ENCODE measurements around the gene CRISPLD2.
"Not testable (repeated sequence)": the region's sequence is repeated elsewhere in the genome, so short reads cannot be mapped to it uniquely, and the experiment has no call there.

CRISPLD2 gene

GRCh38 chr16:84868829-84869472 is 49.2 kb downstream of the CRISPLD2 start:
- WGBS, 2 experiments: 95 to 96% methylated on average over 17 of the region's 17 CpGs
- no peak overlapping the region for H3K4me3 ChIP-seq (ENCODE audit: insufficient read depth, low read depth, low read length)
- no peaks in the 10 kb centered on the region for H3K36me3 ChIP-seq (ENCODE audit: control insufficient read depth, insufficient read depth, low read length)
- H3K4me1 ChIP-seq (ENCODE audit: control insufficient read depth, insufficient read depth, low read length): no peaks in the 10 kb centered on the region
- H3K27me3 ChIP-seq (ENCODE audit: control insufficient read depth, insufficient read depth, low read length, poor library complexity, severe bottlenecking): no peaks in the 10 kb centered on the region
- no peaks in the 10 kb centered on the region for H3K9me3 ChIP-seq (ENCODE audit: control insufficient read depth, low read length)
- H3K27ac ChIP-seq (ENCODE audit: insufficient read depth, low read depth, low read length, poor library complexity, severe bottlenecking): no peak overlapping the region

- no peaks in the 10 kb centered on the region for H3K36me3 ChIP-seq (ENCODE audit: control insufficient read depth, insufficient read depth, low read length)
- no peaks in the 10 kb centered on the region for H3K27me3 ChIP-seq (ENCODE audit: control insufficient read depth, insufficient read depth, low read length, poor library complexity, severe bottlenecking)
- H3K4me1 ChIP-seq (ENCODE audit: control insufficient read depth, insufficient read depth, low read length): no peaks in the 10 kb centered on the region
- no peaks in the 10 kb centered on the region for H3K9me3 ChIP-seq (ENCODE audit: control insufficient read depth, low read length)
- 89 to 90% methylated on average over 15 of the region's 15 CpGs for WGBS, 2 experiments
- H3K27ac ChIP-seq (ENCODE audit: insufficient read depth, low read depth, low read length, poor library complexity, severe bottlenecking): no peak overlapping the region
- H3K4me3 ChIP-seq (ENCODE audit: insufficient read depth, low read depth, low read length): no peak overlapping the region
These were observed 49.7 kb downstream of the CRISPLD2 start for GRCh38 chr16:84869473-84869845.

- H3K27ac ChIP-seq (ENCODE audit: insufficient read depth, low read depth, low read length, poor library complexity, severe bottlenecking); H3K36me3 ChIP-seq (ENCODE audit: control insufficient read depth, insufficient read depth, low read length); H3K9me3 ChIP-seq (ENCODE audit: control insufficient read depth, low read length); H3K27me3 ChIP-seq (ENCODE audit: control insufficient read depth, insufficient read depth, low read length, poor library complexity, severe bottlenecking); H3K4me1 ChIP-seq (ENCODE audit: control insufficient read depth, insufficient read depth, low read length); H3K4me3 ChIP-seq (ENCODE audit: insufficient read depth, low read depth, low read length): not testable (repeated sequence)
- WGBS, 2 experiments: 95% methylated on average over 17 of the region's 17 CpGs
These were observed 53.2 kb downstream of the CRISPLD2 start for GRCh38 chr16:84872971-84873370.

- H3K4me1 ChIP-seq (ENCODE audit: control insufficient read depth, insufficient read depth, low read length): no peaks in the 10 kb centered on the region
- no peaks in the 10 kb centered on the region for H3K9me3 ChIP-seq (ENCODE audit: control insufficient read depth, low read length)
- no peaks in the 10 kb centered on the region for H3K27me3 ChIP-seq (ENCODE audit: control insufficient read depth, insufficient read depth, low read length, poor library complexity, severe bottlenecking)
- 92% methylated on average over 4 of the region's 4 CpGs for WGBS, 2 experiments
- no peak overlapping the region for H3K27ac ChIP-seq (ENCODE audit: insufficient read depth, low read depth, low read length, poor library complexity, severe bottlenecking)
- no peak overlapping the region for H3K4me3 ChIP-seq (ENCODE audit: insufficient read depth, low read depth, low read length)
- H3K36me3 ChIP-seq (ENCODE audit: control insufficient read depth, insufficient read depth, low read length): no peaks in the 10 kb centered on the region
These were observed 54.2 kb downstream of the CRISPLD2 start for GRCh38 chr16:84874004-84874435.

GRCh38 chr16:84874553-84874952 is 54.8 kb downstream of the CRISPLD2 start:
- no peaks in the 10 kb centered on the region for H3K27me3 ChIP-seq (ENCODE audit: control insufficient read depth, insufficient read depth, low read length, poor library complexity, severe bottlenecking)
- H3K27ac ChIP-seq (ENCODE audit: insufficient read depth, low read depth, low read length, poor library complexity, severe bottlenecking): no peak overlapping the region
- no peak overlapping the region for H3K4me3 ChIP-seq (ENCODE audit: insufficient read depth, low read depth, low read length)
- WGBS, 2 experiments: 98 to 100% methylated on average over 4 of the region's 5 CpGs
- no peaks in the 10 kb centered on the region for H3K4me1 ChIP-seq (ENCODE audit: control insufficient read depth, insufficient read depth, low read length)
- no peaks in the 10 kb centered on the region for H3K9me3 ChIP-seq (ENCODE audit: control insufficient read depth, low read length)
- H3K36me3 ChIP-seq (ENCODE audit: control insufficient read depth, insufficient read depth, low read length): no peaks in the 10 kb centered on the region

- Histone ChIP-seq H3K27ac (ENCODE audit: insufficient read depth, low read depth, low read length, poor library complexity, severe bottlenecking) (no peak overlapping the region), H3K4me3 (ENCODE audit: insufficient read depth, low read depth, low read length) (no peak overlapping the region), H3K4me1 (ENCODE audit: control insufficient read depth, insufficient read depth, low read length) (no peaks in the 10 kb centered on the region), H3K9me3 (ENCODE audit: control insufficient read depth, low read length) (no peaks in the 10 kb centered on the region), H3K27me3 (ENCODE audit: control insufficient read depth, insufficient read depth, low read length, poor library complexity, severe bottlenecking) (no peaks in the 10 kb centered on the region), H3K36me3 (ENCODE audit: control insufficient read depth, insufficient read depth, low read length) (no peaks in the 10 kb centered on the region)
- WGBS, 2 experiments: 97 to 100% methylated on average over 3 of the region's 3 CpGs
These were observed 55.2 kb downstream of the CRISPLD2 start for GRCh38 chr16:84874983-84875382.

GRCh38 chr16:84875846-84876245 is 56.1 kb downstream of the CRISPLD2 start:
- no peaks in the 10 kb centered on the region for H3K9me3 ChIP-seq (ENCODE audit: control insufficient read depth, low read length)

GRCh38 chr16:84876873-84877606 is 57.3 kb downstream of the CRISPLD2 start:
- H3K4me3 ChIP-seq (ENCODE audit: insufficient read depth, low read depth, low read length): no peak overlapping the region
- H3K9me3 ChIP-seq (ENCODE audit: control insufficient read depth, low read length): no peaks in the 10 kb centered on the region
- no peaks in the 10 kb centered on the region for H3K27me3 ChIP-seq (ENCODE audit: control insufficient read depth, insufficient read depth, low read length, poor library complexity, severe bottlenecking)
- no peaks in the 10 kb centered on the region for H3K36me3 ChIP-seq (ENCODE audit: control insufficient read depth, insufficient read depth, low read length)
- WGBS, 2 experiments: 71 to 72% methylated on average over 13 of the region's 13 CpGs
- H3K4me1 ChIP-seq (ENCODE audit: control insufficient read depth, insufficient read depth, low read length): no peaks in the 10 kb centered on the region
- H3K27ac ChIP-seq (ENCODE audit: insufficient read depth, low read depth, low read length, poor library complexity, severe bottlenecking): no peak overlapping the region

More at GRCh38 chr16:84875846-84876245, 56.1 kb downstream of the CRISPLD2 start:
- 90 to 94% methylated on average over 6 of the region's 6 CpGs for WGBS, 2 experiments
- Histone ChIP-seq H3K27me3 (ENCODE audit: control insufficient read depth, insufficient read depth, low read length, poor library complexity, severe bottlenecking) (no peaks in the 10 kb centered on the region), H3K27ac (ENCODE audit: insufficient read depth, low read depth, low read length, poor library complexity, severe bottlenecking) (no peak overlapping the region), H3K4me1 (ENCODE audit: control insufficient read depth, insufficient read depth, low read length) (no peaks in the 10 kb centered on the region), H3K36me3 (ENCODE audit: control insufficient read depth, insufficient read depth, low read length) (no peaks in the 10 kb centered on the region), H3K4me3 (ENCODE audit: insufficient read depth, low read depth, low read length) (no peak overlapping the region)

GRCh38 chr16:84878770-84879169 is 59.0 kb downstream of the CRISPLD2 start:
- H3K4me1 ChIP-seq (ENCODE audit: control insufficient read depth, insufficient read depth, low read length): no peaks in the 10 kb centered on the region
- H3K36me3 ChIP-seq (ENCODE audit: control insufficient read depth, insufficient read depth, low read length): no peaks in the 10 kb centered on the region
- H3K27ac ChIP-seq (ENCODE audit: insufficient read depth, low read depth, low read length, poor library complexity, severe bottlenecking): no peak overlapping the region
- no peaks in the 10 kb centered on the region for H3K9me3 ChIP-seq (ENCODE audit: control insufficient read depth, low read length)
- H3K27me3 ChIP-seq (ENCODE audit: control insufficient read depth, insufficient read depth, low read length, poor library complexity, severe bottlenecking): no peaks in the 10 kb centered on the region
- WGBS, 2 experiments: 94 to 96% methylated on average over 5 of the region's 5 CpGs
- H3K4me3 ChIP-seq (ENCODE audit: insufficient read depth, low read depth, low read length): no peak overlapping the region

GRCh38 chr16:84879569-84880487 is 60.0 kb downstream of the CRISPLD2 start:
- Histone ChIP-seq H3K27ac (ENCODE audit: insufficient read depth, low read depth, low read length, poor library complexity, severe bottlenecking) (no peak overlapping the region), H3K9me3 (ENCODE audit: control insufficient read depth, low read length) (no peaks in the 10 kb centered on the region), H3K36me3 (ENCODE audit: control insufficient read depth, insufficient read depth, low read length) (no peaks in the 10 kb centered on the region), H3K27me3 (ENCODE audit: control insufficient read depth, insufficient read depth, low read length, poor library complexity, severe bottlenecking) (no peaks in the 10 kb centered on the region), H3K4me1 (ENCODE audit: control insufficient read depth, insufficient read depth, low read length) (peaks cover 7% of the 10 kb centered on the region), H3K4me3 (ENCODE audit: insufficient read depth, low read depth, low read length) (no peak overlapping the region)
- WGBS, 2 experiments: 86 to 89% methylated on average over 11 of the region's 11 CpGs
